Endodermal cell (in vitro differentiated cells): ENCODE measurements around the gene MOXD1. TPM values are rescaled to one million over a fixed set of nuclear protein-coding genes. Genes with fewer than 3 reads are reported as not detected.

Experiments used
- DNase-seq: peaks from one replicate; pipeline ENCODE4 v3.0.0-alpha.2; 2017
- H3K27ac ChIP-seq: 2 replicates; pipeline ENCODE4 v1.5.1; 2013; ENCODE audit warnings: mild to moderate bottlenecking, low read depth, low read length, moderate library complexity
- H3K27me3 ChIP-seq: 2 replicates; pipeline ENCODE4 v1.6.1; 2013; ENCODE audit warnings: mild to moderate bottlenecking, low read length, moderate library complexity; ENCODE audit not compliant: insufficient read depth, control insufficient read depth, poor library complexity, severe bottlenecking
- H3K36me3 ChIP-seq: 2 replicates; pipeline ENCODE4 v1.7.0; 2013; ENCODE audit warnings: mild to moderate bottlenecking, low read length, moderate library complexity; ENCODE audit not compliant: control insufficient read depth, insufficient read depth
- H3K4me1 ChIP-seq: one replicate; pipeline ENCODE4 v1.7.0; 2013; ENCODE audit warnings: low read length; ENCODE audit not compliant: control insufficient read depth, insufficient read depth
- H3K4me3 ChIP-seq: 2 replicates; pipeline ENCODE4 v1.5.1; 2013; ENCODE audit warnings: mild to moderate bottlenecking, low read length, moderate library complexity
- H3K9ac ChIP-seq: 2 replicates; pipeline ENCODE4 v1.6.1; 2013; ENCODE audit warnings: mild to moderate bottlenecking, low read length, moderate library complexity; ENCODE audit not compliant: poor library complexity, severe bottlenecking; ENCODE audit errors: extremely low read depth
- H3K9me3 ChIP-seq: 2 replicates; pipeline ENCODE4 v1.6.1; 2013; ENCODE audit warnings: mild to moderate bottlenecking, low read length, moderate library complexity; ENCODE audit not compliant: control insufficient read depth
- H3K27ac Mint-ChIP-seq: 2 replicates; pipeline ENCODE4 v1.8.0; 2020; ENCODE audit warnings: mixed read lengths
- H3K27me3 Mint-ChIP-seq: 2 replicates; pipeline ENCODE4 v1.8.0; 2021; ENCODE audit warnings: mild to moderate bottlenecking, mixed read lengths; ENCODE audit not compliant: insufficient read depth
- H3K36me3 Mint-ChIP-seq: 2 replicates; pipeline ENCODE4 v1.8.0; 2020; ENCODE audit warnings: low read depth, mixed read lengths
- H3K4me1 Mint-ChIP-seq: 2 replicates; pipeline ENCODE4 v1.8.0; 2020; ENCODE audit warnings: mixed read lengths
- H3K4me3 Mint-ChIP-seq: 2 replicates; pipeline ENCODE4 v1.8.0; 2020; ENCODE audit warnings: mild to moderate bottlenecking, moderate library complexity, mixed read lengths
- H3K9me3 Mint-ChIP-seq: 2 replicates; pipeline ENCODE4 v1.8.0; 2020; ENCODE audit warnings: mild to moderate bottlenecking, mixed read lengths
- WGBS, 2 experiments: methylation state at CpG; one replicate each; pipeline versions ENCODE4 v1.1.5 to v1.1.7; 2013; ENCODE audit warnings: missing lambda C conversion rate in 2 of 2, mixed read lengths in 1 of 2; ENCODE audit not compliant: insufficient coverage in 1 of 2, insufficient read length in 1 of 2; 5-methylcytosine and 5-hydroxymethylcytosine counted together
- total RNA-seq, 2 donors: library from RNA; stranded (reverse); fragmentation: NEBNext Ultra II Directional in 1 of 2; extraction: Animal tissue kit (Norgen Biotek cat#: 25700) in 1 of 2; gene quantifications; 2 replicates in 1 of 2; 3 replicates in 1 of 2; pipeline ENCODE4 v1.2.1, GENCODE V29; 2021
- TF ChIP-seq, protein P1 (sequence below): fragments of 200-600 bp; sonication (generic); conservative IDR thresholded peaks from 2 replicates; pipeline ENCODE4 v1.5.0; 2021; ENCODE audit warnings: antibody characterized with exemption, mild to moderate bottlenecking

MOXD1 gene
- total RNA-seq, 2 donors from 2014 or later = 1.3 to 3.2 TPM

DNA sequence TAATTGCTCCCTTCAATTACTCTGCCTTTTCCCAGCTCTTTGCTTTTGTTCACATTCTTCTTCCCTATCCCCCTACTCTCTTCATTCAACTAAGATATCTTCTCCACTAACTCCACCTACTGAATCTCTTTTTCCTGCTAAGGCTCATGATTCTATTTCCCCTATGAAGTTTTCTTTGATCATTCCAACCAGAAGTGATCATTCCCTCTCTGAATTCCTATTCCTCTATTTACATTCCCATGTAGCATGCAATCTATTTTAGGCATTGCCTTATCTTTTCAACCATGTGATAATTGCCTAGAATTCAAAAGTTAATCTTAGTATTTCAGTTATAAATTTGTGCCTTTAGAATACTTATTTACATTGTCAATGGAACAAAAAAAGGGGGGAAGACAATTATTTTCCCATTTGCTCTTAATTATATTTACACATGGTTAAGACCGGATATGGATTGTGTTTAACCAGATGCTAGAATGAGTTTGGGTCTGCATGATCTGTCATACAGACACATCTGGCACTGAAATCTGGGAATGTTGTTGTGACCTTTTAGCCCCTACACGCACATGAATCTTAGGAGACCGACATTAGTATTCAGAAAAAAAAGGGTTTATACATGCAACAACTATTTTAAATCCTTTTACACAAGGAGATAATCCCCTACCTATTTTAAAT lies 20.8 kb downstream of the MOXD1 start:
- H3K36me3 ChIP-seq = no peaks in the 10 kb centered on the region
- TF ChIP-seq, protein P1, sequence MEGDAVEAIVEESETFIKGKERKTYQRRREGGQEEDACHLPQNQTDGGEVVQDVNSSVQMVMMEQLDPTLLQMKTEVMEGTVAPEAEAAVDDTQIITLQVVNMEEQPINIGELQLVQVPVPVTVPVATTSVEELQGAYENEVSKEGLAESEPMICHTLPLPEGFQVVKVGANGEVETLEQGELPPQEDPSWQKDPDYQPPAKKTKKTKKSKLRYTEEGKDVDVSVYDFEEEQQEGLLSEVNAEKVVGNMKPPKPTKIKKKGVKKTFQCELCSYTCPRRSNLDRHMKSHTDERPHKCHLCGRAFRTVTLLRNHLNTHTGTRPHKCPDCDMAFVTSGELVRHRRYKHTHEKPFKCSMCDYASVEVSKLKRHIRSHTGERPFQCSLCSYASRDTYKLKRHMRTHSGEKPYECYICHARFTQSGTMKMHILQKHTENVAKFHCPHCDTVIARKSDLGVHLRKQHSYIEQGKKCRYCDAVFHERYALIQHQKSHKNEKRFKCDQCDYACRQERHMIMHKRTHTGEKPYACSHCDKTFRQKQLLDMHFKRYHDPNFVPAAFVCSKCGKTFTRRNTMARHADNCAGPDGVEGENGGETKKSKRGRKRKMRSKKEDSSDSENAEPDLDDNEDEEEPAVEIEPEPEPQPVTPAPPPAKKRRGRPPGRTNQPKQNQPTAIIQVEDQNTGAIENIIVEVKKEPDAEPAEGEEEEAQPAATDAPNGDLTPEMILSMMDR = no peak
- no peak overlapping the region for H3K27ac ChIP-seq
- H3K9me3 Mint-ChIP-seq = peaks cover 6% of the 10 kb centered on the region
- H3K9ac ChIP-seq = no peak overlapping the region
- no peak overlapping the region for H3K4me3 Mint-ChIP-seq
- H3K4me1 ChIP-seq = no peaks in the 10 kb centered on the region
- no peak overlapping the region for H3K27ac Mint-ChIP-seq
- H3K27me3 Mint-ChIP-seq = no peaks in the 10 kb centered on the region
- no peak overlapping the region for H3K4me3 ChIP-seq
- H3K36me3 Mint-ChIP-seq = no peaks in the 10 kb centered on the region
- WGBS, 2 experiments = 94% methylated on average over 3 of the region's 3 CpGs; no CpG with 5 or more reads in 1 of the 2 experiments
- no peak for DNase-seq
- H3K9me3 ChIP-seq = no peaks in the 10 kb centered on the region
- no peaks in the 10 kb centered on the region for H3K4me1 Mint-ChIP-seq
- no peaks in the 10 kb centered on the region for H3K27me3 ChIP-seq

DNA sequence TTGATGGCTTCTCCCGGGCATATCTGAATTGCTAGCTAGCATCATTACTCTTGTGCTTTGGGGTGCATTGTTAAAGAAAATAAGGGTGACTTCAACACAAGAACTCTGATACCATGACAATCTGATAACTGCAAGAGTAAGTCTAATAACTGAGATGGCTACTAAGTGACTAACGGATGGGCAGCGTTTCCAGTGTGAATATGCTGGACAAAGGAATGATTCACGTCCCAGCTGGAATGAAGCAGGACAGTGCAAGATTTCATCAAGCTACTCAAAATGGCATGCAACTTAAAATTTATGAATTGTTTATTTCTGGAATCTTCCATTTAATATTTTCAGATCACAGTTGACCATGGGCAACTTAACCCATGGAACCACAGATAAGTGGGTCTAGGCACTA lies 31.7 kb downstream of the MOXD1 start:
- Mint-ChIP-seq H3K27me3 (peaks cover 2% of the 10 kb centered on the region), H3K4me1 (no peaks in the 10 kb centered on the region), H3K9me3 (no peaks in the 10 kb centered on the region), H3K4me3 (no peak overlapping the region), H3K36me3 (no peaks in the 10 kb centered on the region), H3K27ac (no peak overlapping the region)
- no peaks in the 10 kb centered on the region for H3K27me3 ChIP-seq
- H3K36me3 ChIP-seq = no peaks in the 10 kb centered on the region
- no peaks in the 10 kb centered on the region for H3K4me1 ChIP-seq
- H3K27ac ChIP-seq = no peak overlapping the region
- TF ChIP-seq, protein P1 = no peak
- no peak for DNase-seq
- H3K9me3 ChIP-seq = no peaks in the 10 kb centered on the region
- no peak overlapping the region for H3K4me3 ChIP-seq
- 92 to 95% methylated on average over 3 to 4 of the region's 4 CpGs for WGBS, 2 experiments
- H3K9ac ChIP-seq = no peak overlapping the region

DNA sequence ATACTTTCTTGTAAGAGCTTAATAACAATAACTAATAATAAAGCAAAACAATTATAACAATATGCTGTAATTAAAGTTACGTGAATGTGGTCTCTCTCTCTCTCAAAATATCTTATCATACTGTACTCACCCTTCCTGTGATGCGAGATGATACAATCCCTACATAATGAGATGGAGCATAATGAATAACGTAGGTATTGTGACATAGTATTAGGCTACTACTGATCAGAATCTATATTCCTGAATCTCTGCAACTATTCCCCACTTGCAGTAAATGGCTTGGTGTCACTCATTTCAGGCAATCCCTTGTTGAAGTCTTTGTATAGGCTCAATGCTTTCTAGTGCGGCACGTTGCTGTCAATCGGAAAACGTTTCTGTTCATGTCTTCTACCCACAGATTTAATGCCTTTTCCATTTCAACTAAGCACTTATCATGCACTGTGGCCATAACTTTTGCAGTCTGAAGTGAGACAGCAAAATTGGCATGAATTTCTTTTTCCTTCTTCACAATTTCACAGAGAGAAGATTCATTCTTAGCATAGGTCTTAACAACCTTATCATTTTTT lies 32.3 kb downstream of the MOXD1 start:
- no peak overlapping the region for H3K9ac ChIP-seq
- TF ChIP-seq, protein P1 = no peak
- 93 to 94% methylated on average over 4 to 7 of the region's 7 CpGs for WGBS, 2 experiments

More for the DNA sequence above, 32.3 kb downstream of the MOXD1 start:
- DNase-seq = no peak
- Mint-ChIP-seq H3K36me3 (no peaks in the 10 kb centered on the region), H3K27ac (no peak overlapping the region), H3K9me3 (no peaks in the 10 kb centered on the region), H3K27me3 (peaks cover 2% of the 10 kb centered on the region), H3K4me3 (no peak overlapping the region), H3K4me1 (no peaks in the 10 kb centered on the region)
- Histone ChIP-seq H3K4me1 (no peaks in the 10 kb centered on the region), H3K4me3 (no peak overlapping the region), H3K27me3 (no peaks in the 10 kb centered on the region), H3K27ac (no peak overlapping the region), H3K9me3 (no peaks in the 10 kb centered on the region), H3K36me3 (no peaks in the 10 kb centered on the region)
